Measurements from ENCODE around the gene UAP1L1.
A peak's percentile ranks its signal among the peaks of the same experiment; 100 is the strongest.
"Not testable (repeated sequence)": the region's sequence is repeated elsewhere in the genome, so short reads cannot be mapped to it uniquely, and the experiment has no call there.

The UAP1L1 gene

GRCh38 chr9:137057545-137057944 lies 19.8 kb upstream of the UAP1L1 start:
- no peak for TF ChIP-seq ZNF274 (IDR thresholded peaks at IDR 0.05; ENCODE audit: low read depth, low read length)
- H3K4me3 ChIP-seq (ENCODE audit: low read length), result no peak overlapping the region

GRCh38 chr9:137058521-137059234 lies 18.6 kb upstream of the UAP1L1 start:
- TF ChIP-seq ZNF274 (IDR thresholded peaks at IDR 0.05; ENCODE audit: low read depth, low read length), result no peak
- no peak overlapping the region for H3K4me3 ChIP-seq (ENCODE audit: low read length)

- no peak overlapping the region for H3K4me3 ChIP-seq (ENCODE audit: low read length)
- TF ChIP-seq ZNF274 (IDR thresholded peaks at IDR 0.05; ENCODE audit: low read depth, low read length), result no peak
Measured at GRCh38 chr9:137062384-137062783, 14.9 kb upstream of the UAP1L1 start.

- not testable (repeated sequence) for H3K4me3 ChIP-seq (ENCODE audit: low read length)
Measured at GRCh38 chr9:137062798-137063197, 14.5 kb upstream of the UAP1L1 start.

GRCh38 chr9:137063311-137064026 lies 13.8 kb upstream of the UAP1L1 start:
- TF ChIP-seq ZNF274 (IDR thresholded peaks at IDR 0.05; ENCODE audit: low read depth, low read length), result no peak
- H3K4me3 ChIP-seq (ENCODE audit: low read length), result no peak overlapping the region

GRCh38 chr9:137064027-137064879 lies 13.1 kb upstream of the UAP1L1 start:
- no peak overlapping the region for H3K4me3 ChIP-seq (ENCODE audit: low read length)
- TF ChIP-seq ZNF274 (IDR thresholded peaks at IDR 0.05; ENCODE audit: low read depth, low read length), result no peak

- TF ChIP-seq ZNF274 (IDR thresholded peaks at IDR 0.05; ENCODE audit: low read depth, low read length), result no peak
- H3K4me3 ChIP-seq (ENCODE audit: low read length), result no peak overlapping the region
Measured at GRCh38 chr9:137064880-137065164, 12.5 kb upstream of the UAP1L1 start.

- H3K4me3 ChIP-seq (ENCODE audit: low read length), result no peak overlapping the region
- no peak for TF ChIP-seq ZNF274 (IDR thresholded peaks at IDR 0.05; ENCODE audit: low read depth, low read length)
Measured at GRCh38 chr9:137065336-137065967, 11.9 kb upstream of the UAP1L1 start.

- H3K4me3 ChIP-seq (ENCODE audit: low read length), result no peak overlapping the region
- TF ChIP-seq ZNF274 (IDR thresholded peaks at IDR 0.05; ENCODE audit: low read depth, low read length), result no peak
Measured at GRCh38 chr9:137066096-137066861, 11.0 kb upstream of the UAP1L1 start.

- H3K4me3 ChIP-seq (ENCODE audit: low read length), result no peak overlapping the region
Measured at GRCh38 chr9:137067860-137068538, 9.3 kb upstream of the UAP1L1 start.

GRCh38 chr9:137068539-137069507 lies 8.5 kb upstream of the UAP1L1 start:
- TF ChIP-seq ZNF274 (IDR thresholded peaks at IDR 0.05; ENCODE audit: low read depth, low read length), result no peak
- H3K4me3 ChIP-seq (ENCODE audit: low read length), result peak overlapping the region; percentile 61; the same call in 1 of the 2 replicates

More at GRCh38 chr9:137067860-137068538, 9.3 kb upstream of the UAP1L1 start:
- TF ChIP-seq ZNF274 (IDR thresholded peaks at IDR 0.05; ENCODE audit: low read depth, low read length), result no peak

GRCh38 chr9:137069508-137070091 lies 7.7 kb upstream of the UAP1L1 start:
- TF ChIP-seq ZNF274 (IDR thresholded peaks at IDR 0.05; ENCODE audit: low read depth, low read length), result no peak

More at GRCh38 chr9:137069508-137070091, 7.7 kb upstream of the UAP1L1 start:
- peak overlapping the region; percentile 61; the same call in 1 of the 2 replicates for H3K4me3 ChIP-seq (ENCODE audit: low read length)
